Gastrocnemius medialis (tissue), 4 donors: ENCODE measurements around the gene SFSWAP.

Experiments used
- POLR2A ChIP-seq, 2 donors: fragments of 450-650 bp; IDR thresholded peaks; one replicate each; pipeline ENCODE4 v1.6.1; 2017; ENCODE audit warnings: antibody characterized with exemption in 2 of 2, mild to moderate bottlenecking in 2 of 2, moderate library complexity in 2 of 2
- TF ChIP-seq, protein P1 (sequence below), 5 experiments: fragments of 450-650 bp in 3 of 5; fragments of 200-600 bp in 2 of 5; sonication (generic) in 2 of 5; IDR thresholded peaks in 4 of 5; conservative IDR thresholded peaks in 1 of 5; 1 replicate in 4 of 5; 2 replicates in 1 of 5; pipeline ENCODE4 v1.5.1; 2016 to 2019; ENCODE audit warnings: antibody characterized with exemption in 5 of 5, mild to moderate bottlenecking in 3 of 5, moderate library complexity in 3 of 5

DNA sequence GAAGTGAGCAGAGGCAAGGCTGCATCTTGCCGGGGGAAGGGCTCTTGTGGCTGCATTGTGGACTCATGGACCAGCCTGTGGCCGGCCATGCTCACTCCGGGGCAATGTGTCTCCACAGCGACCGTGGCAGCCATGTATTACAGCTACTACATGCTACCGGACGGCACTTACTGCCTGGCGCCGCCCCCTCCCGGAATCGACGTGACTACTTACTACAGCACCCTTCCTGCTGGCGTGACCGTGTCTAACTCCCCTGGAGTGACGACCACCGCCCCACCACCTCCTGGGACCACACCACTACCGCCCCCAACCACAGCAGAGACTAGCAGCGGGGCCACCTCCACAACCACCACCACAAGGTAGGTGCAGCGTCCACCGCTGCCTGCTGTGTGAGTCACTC is 42.1 kb downstream of the SFSWAP start:
- TF ChIP-seq, protein P1, sequence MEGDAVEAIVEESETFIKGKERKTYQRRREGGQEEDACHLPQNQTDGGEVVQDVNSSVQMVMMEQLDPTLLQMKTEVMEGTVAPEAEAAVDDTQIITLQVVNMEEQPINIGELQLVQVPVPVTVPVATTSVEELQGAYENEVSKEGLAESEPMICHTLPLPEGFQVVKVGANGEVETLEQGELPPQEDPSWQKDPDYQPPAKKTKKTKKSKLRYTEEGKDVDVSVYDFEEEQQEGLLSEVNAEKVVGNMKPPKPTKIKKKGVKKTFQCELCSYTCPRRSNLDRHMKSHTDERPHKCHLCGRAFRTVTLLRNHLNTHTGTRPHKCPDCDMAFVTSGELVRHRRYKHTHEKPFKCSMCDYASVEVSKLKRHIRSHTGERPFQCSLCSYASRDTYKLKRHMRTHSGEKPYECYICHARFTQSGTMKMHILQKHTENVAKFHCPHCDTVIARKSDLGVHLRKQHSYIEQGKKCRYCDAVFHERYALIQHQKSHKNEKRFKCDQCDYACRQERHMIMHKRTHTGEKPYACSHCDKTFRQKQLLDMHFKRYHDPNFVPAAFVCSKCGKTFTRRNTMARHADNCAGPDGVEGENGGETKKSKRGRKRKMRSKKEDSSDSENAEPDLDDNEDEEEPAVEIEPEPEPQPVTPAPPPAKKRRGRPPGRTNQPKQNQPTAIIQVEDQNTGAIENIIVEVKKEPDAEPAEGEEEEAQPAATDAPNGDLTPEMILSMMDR (IDR thresholded peaks at IDR 0.05 in 4 of 5, conservative IDR thresholded peaks at IDR 0.05 in 1 of 5), result no peak
- TF ChIP-seq POLR2A (IDR thresholded peaks at IDR 0.05), result no peak
